Endothelial cell of umbilical vein (primary cell): ENCODE results near the gene DNAJC11. TPM values are rescaled to one million over a fixed set of nuclear protein-coding genes. Genes with fewer than 3 reads are reported as not detected.

ENCODE experiments used
- BruUV-seq: library from RNA; stranded (reverse); fragments of 400-500 nt; replicated peaks from 2 replicates; lab custom pipeline; 2021; lab: Mats Ljungman, UMichigan
- CTCF ChIA-PET: fragments of 300-600, 350-600 bp; sonication (Branson Sonifier 250); formaldehyde crosslinking; loops from one replicate; lab custom pipeline; 2021; ENCODE audit warnings: antibody characterized with exemption, inconsistent platforms; lab: Charles Lee
- POLR2A ChIA-PET: fragments of 300-600, 350-600 bp; sonication (Branson Sonifier 250); formaldehyde crosslinking; loops from one replicate; lab custom pipeline; 2021; ENCODE audit warnings: antibody characterized with exemption, inconsistent platforms; lab: Charles Lee
- DNase-seq: peaks from one replicate; pipeline ENCODE4 v3.0.0-alpha.2; 2011; ENCODE audit warnings: low read depth, low spot score
- FAIRE-seq: peaks from 2 replicates; lab custom pipeline; 2011; peaks lifted over from hg19 to GRCh38; lab: Jason Lieb, UNC
- H2AFZ ChIP-seq: 2 replicates; pipeline ENCODE4 v1.6.0; 2012; ENCODE audit warnings: low read depth, low read length, control low read depth, inconsistent platforms
- H3K27ac ChIP-seq: 2 replicates; pipeline ENCODE4 v1.5.1; 2011; ENCODE audit warnings: low read depth, mild to moderate bottlenecking, control low read depth, low read length, moderate library complexity; ENCODE audit not compliant: insufficient read depth
- H3K27me3 ChIP-seq, 2 experiments: 2 replicates each; pipeline versions ENCODE4 v1.6.0 to v1.6.1; 2011; ENCODE audit warnings: low read length in 2 of 2, mixed read lengths in 1 of 2; ENCODE audit not compliant: control insufficient read depth in 2 of 2, insufficient read depth in 2 of 2
- H3K36me3 ChIP-seq, 2 experiments: 2 replicates in 1 of 2; 3 replicates in 1 of 2; pipeline ENCODE4 v1.5.1; 2011; ENCODE audit warnings: low read length in 2 of 2, mild to moderate bottlenecking in 1 of 2, moderate library complexity in 1 of 2; ENCODE audit not compliant: control insufficient read depth in 2 of 2, insufficient read depth in 2 of 2; ENCODE audit errors: extremely low read depth in 1 of 2
- H3K4me1 ChIP-seq: 3 replicates; pipeline ENCODE4 v1.5.1; 2011; ENCODE audit warnings: mild to moderate bottlenecking, low read length; ENCODE audit not compliant: control insufficient read depth, insufficient read depth; ENCODE audit errors: extremely low read depth
- H3K4me2 ChIP-seq: 2 replicates; pipeline ENCODE4 v1.6.1; 2011; ENCODE audit warnings: low read length, control low read depth, mixed read lengths; ENCODE audit not compliant: insufficient read depth
- H3K4me3 ChIP-seq, 3 experiments: fragments of 200-600 bp in 1 of 3; sonication (generic), shearing (Covaris generic) in 1 of 3; replicated peaks in 1 of 3; 2 replicates each; pipeline ENCODE4 v1.5.1; 2011 to 2016; ENCODE audit warnings: control low read depth in 3 of 3, low read length in 3 of 3, mild to moderate bottlenecking in 2 of 3, inconsistent platforms in 1 of 3, low read depth in 1 of 3, moderate library complexity in 1 of 3; ENCODE audit not compliant: insufficient read depth in 1 of 3
- H3K79me2 ChIP-seq: 2 replicates; pipeline ENCODE4 v1.6.0; 2012; ENCODE audit warnings: low read length, inconsistent platforms; ENCODE audit not compliant: control insufficient read depth, insufficient read depth
- H3K9ac ChIP-seq: replicated peaks from 2 replicates; pipeline ENCODE3; 2011; ENCODE audit warnings: low read length, control low read depth; ENCODE audit not compliant: insufficient read depth; ENCODE audit errors: extremely low read depth
- H3K9me1 ChIP-seq: replicated peaks from 3 replicates; pipeline ENCODE4 v1.6.0; 2011; ENCODE audit warnings: mild to moderate bottlenecking, low read length; ENCODE audit not compliant: control insufficient read depth, insufficient read depth; ENCODE audit errors: extremely low read depth
- H3K9me3 ChIP-seq: replicated peaks from 2 replicates; pipeline ENCODE4 v1.5.1; 2012; ENCODE audit warnings: low read length, inconsistent platforms; ENCODE audit not compliant: control insufficient read depth, insufficient read depth
- H4K20me1 ChIP-seq: replicated peaks from 2 replicates; pipeline ENCODE3; 2011; ENCODE audit warnings: mild to moderate bottlenecking, low read length; ENCODE audit not compliant: control insufficient read depth, insufficient read depth; ENCODE audit errors: extremely low read depth
- CTCF ChIP-seq, 2 donors: IDR thresholded peaks; 1 replicate in 1 of 2; 2 replicates in 1 of 2; pipeline ENCODE4 v1.5.1; 2011; ENCODE audit warnings: low read length in 2 of 2, mild to moderate bottlenecking in 2 of 2, moderate library complexity in 2 of 2, control low read depth in 1 of 2, inconsistent platforms in 1 of 2, low read depth in 1 of 2; ENCODE audit not compliant: insufficient read depth in 1 of 2; ENCODE audit errors: extremely low read depth in 1 of 2
- EZH2 ChIP-seq: IDR thresholded peaks from 2 replicates; pipeline ENCODE4 v1.6.1; 2012; ENCODE audit warnings: borderline replicate concordance, low read depth, mild to moderate bottlenecking, moderate library complexity, low read length, inconsistent platforms; ENCODE audit not compliant: severe bottlenecking
- MYC ChIP-seq: IDR thresholded peaks from one replicate; pipeline ENCODE4 v1.6.1; 2011; ENCODE audit warnings: mild to moderate bottlenecking, low read depth, low read length
- POLR2A ChIP-seq: IDR thresholded peaks from 2 replicates; pipeline ENCODE4 v1.6.1; 2012; ENCODE audit warnings: low read depth, mild to moderate bottlenecking, control low read depth, low read length
- POLR2AphosphoS5 ChIP-seq: IDR thresholded peaks from 2 replicates; pipeline ENCODE4 v1.6.1; 2012; ENCODE audit warnings: low read depth, mild to moderate bottlenecking, control low read depth, low read length, moderate library complexity; ENCODE audit not compliant: insufficient read depth
- dilution Hi-C: fragments of 300-500 bp; cut with MboI; formaldehyde crosslinking; loops from one replicate; pipeline ENCODE4 v1.15.0; 2019; ENCODE audit warnings: low sequenced_read_pairs; ENCODE audit not compliant: extremely low pct_ligation_motif_present
- intact Hi-C: fragments of 100-400 bp; cut with micrococcal nuclease; formaldehyde crosslinking; loops from one replicate; pipeline ENCODE4 v1.10.0; 2022
- polyA plus RNA-seq, 4 experiments: library from polyadenylated mRNA; depleted of rRNA in 3 of 4; stranded (reverse) in 3 of 4; unstranded in 1 of 4; fragments of >200 nt; gene quantifications; 2 replicates each; pipeline versions ENCODE4 v1.2.1 to v1.2.3, GENCODE V29; 2011 to 2012; ENCODE audit warnings: missing spikeins in 1 of 4
- total RNA-seq: library from RNA; stranded (reverse); gene quantifications from 2 replicates; pipeline ENCODE4 v1.2.3, GENCODE V29; 2021

The DNAJC11 gene
- total and polyA plus RNA-seq, 2 donors (not counting 3 experiments of a cell fraction or from before 2014, with no cell fraction given) = 31.1 to 64.3 TPM

GRCh38 chr1:6613361-6614018, 88.1 kb downstream of the DNAJC11 start, which contains the start of gene PHF13:
Gene PHF13, plus strand, starts transcription at chr1:6613731. Its CDS starts 336 bp downstream, at chr1:6614067.
- peak within 1 kb of the TSS; percentile 79 for H2AFZ ChIP-seq
- H3K4me2 ChIP-seq = peak within 1 kb of the TSS; percentile 49
- POLR2A ChIA-PET = interaction anchor here (1.2 kb wide), 1 partner anchor 12 kb away, joined by 6 read pairs; no protein-coding TSS in a partner anchor
- intact Hi-C loops = loop anchor here (1.0 kb wide), 3 partner anchors 10 to 33 kb away; no protein-coding TSS in a partner anchor
- no peaks in the 10 kb centered on the region for H3K9me1 ChIP-seq
- H4K20me1 ChIP-seq = peaks cover 4% of the 10 kb centered on the region
- dilution Hi-C loops = no loop called here
- DNase-seq (peak; percentile 99), FAIRE-seq (peak; percentile 96)
- TF ChIP-seq EZH2 (no peak), CTCF (IDR thresholded peaks at IDR 0.05; ENCODE audit: extremely low read depth in 1 of 2, insufficient read depth in 1 of 2, low read depth in 1 of 2, low read length in 2 of 2) (no peak), MYC (no peak), POLR2A (no peak), POLR2AphosphoS5 (peak; percentile 71)
- H3K36me3 ChIP-seq = no peaks in the 10 kb centered on the region
- CTCF ChIA-PET = interaction anchor here (0.5 kb wide), 1 partner anchor 12 kb away, joined by 4 read pairs; no protein-coding TSS in a partner anchor
- no peaks in the 10 kb centered on the region for H3K9me3 ChIP-seq
- H3K9ac ChIP-seq = peak within 1 kb of the TSS; percentile 64
- peaks cover 5% of the 10 kb centered on the region for H3K4me1 ChIP-seq
- no TSS peak for BruUV-seq
- H3K4me3 ChIP-seq = peak within 1 kb of the TSS; percentile 55 to 97 (median 93)
- H3K27me3 ChIP-seq = no peaks in the 10 kb centered on the region
- H3K79me2 ChIP-seq = peaks cover 36% of the 10 kb centered on the region
- peak within 1 kb of the TSS; percentile 32 for H3K27ac ChIP-seq
